Stomach (tissue), 9 donors: ENCODE data around the gene MAMLD1. TPM values are rescaled to one million over a fixed set of nuclear protein-coding genes. Genes with fewer than 3 reads are reported as not detected.

Experiments used
- DNase-seq, 2 donors: peaks; one replicate each; pipeline versions ENCODE4 v3.0.0 to v3.0.0-alpha.2; 2013 to 2019
- H3K27ac ChIP-seq, 5 donors: fragments of 200-600 bp in 4 of 5; sonication (generic) in 4 of 5; one replicate each; pipeline ENCODE4 v1.5.1; 2013 to 2019; ENCODE audit warnings: mild to moderate bottlenecking in 1 of 5, moderate library complexity in 1 of 5
- H3K27me3 ChIP-seq, 3 donors: fragments of 200-600 bp; sonication (generic); one replicate each; pipeline ENCODE4 v1.5.1; 2017 to 2019; ENCODE audit warnings: mixed run types in 1 of 3
- H3K36me3 ChIP-seq, 4 donors: fragments of 200-600 bp; sonication (generic); 1 replicate in 3 of 4; 2 replicates in 1 of 4; pipeline ENCODE4 v1.5.1; 2016 to 2019
- H3K4me1 ChIP-seq, 4 donors: fragments of 200-600 bp; sonication (generic); one replicate each; pipeline ENCODE4 v1.5.1; 2016 to 2019
- H3K4me3 ChIP-seq, 4 donors: fragments of 200-600 bp; sonication (generic) in 3 of 4; one replicate each; pipeline ENCODE4 v1.5.1; 2016 to 2019; ENCODE audit warnings: mild to moderate bottlenecking in 1 of 4
- H3K9me3 ChIP-seq, 4 donors: fragments of 200-600 bp; sonication (generic); one replicate each; pipeline ENCODE4 v1.5.1; 2016 to 2019
- CTCF ChIP-seq, 7 experiments: fragments of 450-650 bp in 4 of 7; fragments of 200-600 bp in 3 of 7; sonication (generic) in 3 of 7; IDR thresholded peaks; one replicate each; pipeline ENCODE4 v1.5.1; 2016 to 2019; ENCODE audit warnings: antibody characterized with exemption in 7 of 7, control low read depth in 2 of 7, mild to moderate bottlenecking in 1 of 7
- EP300 ChIP-seq: sonication (generic); formaldehyde crosslinking; IDR thresholded peaks from one replicate; pipeline ENCODE4 v1.6.1; 2017; ENCODE audit warnings: antibody characterized with exemption
- POLR2A ChIP-seq, 4 donors: fragments of 450-650 bp; IDR thresholded peaks; one replicate each; pipeline ENCODE4 v1.6.1; 2016; ENCODE audit warnings: antibody characterized with exemption in 4 of 4, control low read depth in 2 of 4, mild to moderate bottlenecking in 1 of 4, moderate library complexity in 1 of 4
- POLR2AphosphoS5 ChIP-seq, 3 donors: sonication (generic); formaldehyde crosslinking; IDR thresholded peaks; one replicate each; pipeline ENCODE4 v1.6.1; 2016; ENCODE audit warnings: antibody characterized with exemption in 3 of 3
- WGBS, 5 donors: extraction: QIAGEN DNeasy Blood & Tissue Kit in 3 of 5; methylation state at CpG; one replicate each; pipeline versions ENCODE4 v1.1.5 to v1.1.7; 2013 to 2018; 5-methylcytosine and 5-hydroxymethylcytosine counted together
- intact Hi-C: fragments of 100-400 bp; cut with DNase I; formaldehyde crosslinking; loops from one replicate; pipeline ENCODE4 v1.15.1; 2023; ENCODE audit warnings: low total_unique reads
- polyA plus RNA-seq, 3 donors: library from polyadenylated mRNA; stranded (reverse); fragments of 200-250 nt; gene quantifications; one replicate each; pipeline ENCODE4 v1.2.3, GENCODE V29; 2013
- total RNA-seq, 5 donors: library from RNA; depleted of rRNA; stranded (reverse); fragments of >200 nt; gene quantifications; one replicate each; pipeline versions ENCODE4 v1.1.0 to v1.2.3, GENCODE V29; 2014 to 2016
- donor health status: healthy with polysubstance abuse.
- donor health status: Bipolar disorder and iron deficiency.
- donor health status: healthy.

MAMLD1 gene
- total and polyA plus RNA-seq, 8 donors = 0.73 to 6.4 (median 1.7) TPM; not detected in 1

- Histone ChIP-seq H3K4me1 (peaks cover 0 to 42% (median 24%) of the 10 kb centered on the region in 4 donors), H3K4me3 (peak overlapping the region; percentile 55 to 67 (median 62)), H3K36me3 (no peaks in the 10 kb centered on the region), H3K27ac (peak overlapping the region; percentile 4 to 87 (median 85)), H3K27me3 (peaks cover 0 to 28% (median 25%) of the 10 kb centered on the region in 3 donors), H3K9me3 (peaks cover 0 to 5% (median 0%) of the 10 kb centered on the region in 4 donors)
- no peak for TF ChIP-seq CTCF (IDR thresholded peaks at IDR 0.05)
- TF ChIP-seq POLR2AphosphoS5 (IDR thresholded peaks at IDR 0.05) = no peak
- TF ChIP-seq EP300 = no peak
- no peak for TF ChIP-seq POLR2A (IDR thresholded peaks at IDR 0.05)
- intact Hi-C loops = no loop called here
- DNase-seq = peak in 1 of 2 donors; percentile 52
- WGBS, 5 donors = 0 to 39% (median 16%) methylated on average over 42 to 65 of the region's 66 CpGs; no CpG with 5 or more reads in 1 of the 5 donors
Measured at GRCh38 chrX:150364347-150365050, 1.4 kb downstream of the MAMLD1 start.

GRCh38 chrX:150365051-150365989, 2.2 kb downstream of the MAMLD1 start:
- Histone ChIP-seq H3K9me3 (peaks cover 0 to 5% (median 0%) of the 10 kb centered on the region in 4 donors), H3K4me3 (peak overlapping the region; percentile 55 to 67 (median 62)), H3K36me3 (no peaks in the 10 kb centered on the region), H3K27me3 (peaks cover 0 to 28% (median 25%) of the 10 kb centered on the region in 3 donors), H3K4me1 (peaks cover 0 to 42% (median 24%) of the 10 kb centered on the region in 4 donors), H3K27ac (peak overlapping the region; percentile 46 to 87 (median 85))
- intact Hi-C loops = no loop called here
- WGBS, 5 donors = 0 to 41% (median 19%) methylated on average over 21 to 71 of the region's 75 CpGs; no CpG with 5 or more reads in 1 of the 5 donors
- peak in 5 of 7 experiments; percentile 20 to 60 (median 41) for TF ChIP-seq CTCF (IDR thresholded peaks at IDR 0.05)
- TF ChIP-seq EP300 = no peak
- TF ChIP-seq POLR2AphosphoS5 (IDR thresholded peaks at IDR 0.05) = peak in 1 of 3 donors; percentile 19
- DNase-seq = peak; percentile 64 to 89

- H3K4me1 ChIP-seq = peaks cover 0 to 42% (median 21%) of the 10 kb centered on the region in 4 donors
- H3K27ac ChIP-seq = peak overlapping the region; percentile 60 to 87 (median 85)
- peak overlapping the region; percentile 55 to 67 (median 62) for H3K4me3 ChIP-seq
- peak in 1 of 2 donors; percentile 77 for DNase-seq
- H3K36me3 ChIP-seq = no peaks in the 10 kb centered on the region
- TF ChIP-seq POLR2AphosphoS5 (IDR thresholded peaks at IDR 0.05) (no peak), CTCF (IDR thresholded peaks at IDR 0.05) (no peak), EP300 (no peak), POLR2A (IDR thresholded peaks at IDR 0.05) (no peak)
- H3K27me3 ChIP-seq = peaks cover 0 to 25% (median 22%) of the 10 kb centered on the region in 3 donors
- intact Hi-C loops = no loop called here
- WGBS, 5 donors = 0 to 35% (median 6%) methylated on average over 22 to 24 of the region's 24 CpGs
- peaks cover 0 to 5% (median 0%) of the 10 kb centered on the region in 4 donors for H3K9me3 ChIP-seq
Measured at GRCh38 chrX:150365990-150366911, 3.1 kb downstream of the MAMLD1 start.
